ENCODE data around the gene GTPBP1.
A peak's percentile ranks its signal among the peaks of the same experiment; 100 is the strongest.

Gene GTPBP1

DNA sequence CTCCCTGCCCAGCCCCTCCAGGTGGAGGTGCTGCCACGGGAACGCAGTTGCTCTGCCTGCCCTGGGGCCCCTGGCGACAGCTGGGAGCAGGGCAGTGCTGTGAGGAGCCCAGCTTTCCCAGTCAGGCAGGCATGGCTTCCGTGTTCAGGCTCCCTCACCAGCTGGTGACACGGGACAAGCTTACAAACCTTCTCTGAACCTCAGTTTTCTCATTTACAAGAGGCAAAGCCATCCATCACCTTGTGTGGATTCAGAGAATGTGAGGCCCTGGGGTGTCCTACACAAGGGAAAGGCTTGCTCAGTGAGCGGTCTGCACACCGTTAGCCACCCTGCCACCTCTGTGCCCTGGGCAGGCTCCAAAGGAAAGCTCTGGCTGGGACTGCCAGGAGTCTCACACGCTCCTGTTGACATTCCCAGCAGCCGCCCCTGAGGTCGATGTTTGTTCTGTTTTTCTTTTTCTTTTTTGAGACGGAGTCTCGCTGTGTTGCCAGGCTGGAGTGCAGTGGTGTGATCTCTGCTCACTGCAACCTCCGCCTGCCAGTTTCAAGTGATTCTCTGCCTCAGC lies 26.6 kb downstream of the GTPBP1 start:
- Mint-ChIP-seq H3K27me3 (no peaks in the 10 kb centered on the region), H3K4me3 (peak overlapping the region; percentile 31), H3K27ac (ENCODE audit: low read depth) (peak overlapping the region; percentile 90), H3K4me1 (peaks cover 52% of the 10 kb centered on the region), H3K36me3 (ENCODE audit: insufficient read depth) (peaks cover 78% of the 10 kb centered on the region), H3K9me3 (no peaks in the 10 kb centered on the region)
- ATAC-seq (replicated peaks; ENCODE audit: extremely low read depth, poor library complexity, severe bottlenecking): no peak
- no peak for DNase-seq (ENCODE audit: low spot score in 2 of 2)

DNA sequence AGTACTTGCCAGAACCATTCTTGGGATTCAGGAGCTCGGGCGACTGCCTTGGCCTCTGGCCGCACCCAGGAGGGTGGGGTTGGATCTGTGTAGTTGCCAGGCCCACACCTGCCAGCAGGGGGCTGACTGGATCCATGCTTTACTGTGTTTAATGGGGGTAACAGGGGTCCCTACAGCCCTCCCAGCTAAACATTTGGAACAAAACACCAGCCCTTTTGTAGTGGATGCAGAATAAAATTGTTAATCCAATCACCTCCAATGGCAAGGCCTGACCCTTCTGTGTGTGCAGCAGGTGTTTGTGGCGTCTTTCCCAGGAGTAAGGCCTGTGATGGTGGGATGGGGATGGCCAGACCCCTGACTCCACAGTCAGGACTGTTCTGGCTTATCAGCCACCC lies 27.6 kb downstream of the GTPBP1 start:
- ATAC-seq (replicated peaks; ENCODE audit: extremely low read depth, poor library complexity, severe bottlenecking) (peak; percentile 48), DNase-seq (ENCODE audit: low spot score in 2 of 2) (peak; percentile 32 to 44)
- Mint-ChIP-seq H3K4me3 (peak overlapping the region; percentile 61), H3K9me3 (no peaks in the 10 kb centered on the region), H3K27me3 (no peaks in the 10 kb centered on the region), H3K4me1 (peaks cover 62% of the 10 kb centered on the region), H3K36me3 (ENCODE audit: insufficient read depth) (peaks cover 76% of the 10 kb centered on the region), H3K27ac (ENCODE audit: low read depth) (peak overlapping the region; percentile 90)

DNA sequence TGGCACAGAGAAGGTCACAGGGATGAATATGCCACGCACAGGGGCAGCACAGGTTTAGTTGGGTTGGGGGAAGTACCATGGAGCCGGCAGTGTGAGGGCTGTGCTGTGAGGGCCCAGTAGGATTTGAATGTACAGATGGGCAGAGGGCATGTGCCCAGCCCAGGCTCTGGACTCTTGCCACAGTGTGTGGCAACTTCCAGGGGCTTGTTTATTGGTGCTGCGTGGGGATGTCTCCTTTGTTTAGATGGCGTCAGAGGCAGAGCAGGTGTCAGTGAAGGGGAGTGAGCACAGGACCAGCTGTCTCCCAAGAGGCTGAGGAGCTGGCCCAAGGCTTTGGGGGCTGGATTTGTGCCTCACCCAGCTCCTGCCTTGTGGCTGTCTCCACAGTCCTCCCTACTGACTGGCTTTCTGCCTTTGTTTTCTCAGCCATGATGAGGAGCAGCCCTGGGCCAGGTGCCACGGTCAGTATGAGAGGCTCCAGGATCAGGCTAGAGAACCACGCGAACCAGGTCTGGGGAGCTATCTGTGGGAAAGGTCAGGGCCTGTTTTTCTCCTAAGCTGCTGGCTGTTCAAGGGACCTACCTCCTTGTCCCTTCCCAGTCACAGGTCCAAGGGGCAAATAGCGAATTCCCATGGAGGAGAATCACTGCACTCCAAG lies 28.1 kb downstream of the GTPBP1 start:
- Mint-ChIP-seq H3K4me1 (peaks cover 65% of the 10 kb centered on the region), H3K27me3 (no peaks in the 10 kb centered on the region), H3K4me3 (peak overlapping the region; percentile 61), H3K27ac (ENCODE audit: low read depth) (peak overlapping the region; percentile 90), H3K36me3 (ENCODE audit: insufficient read depth) (peaks cover 77% of the 10 kb centered on the region), H3K9me3 (no peaks in the 10 kb centered on the region)
- no peak for ATAC-seq (replicated peaks; ENCODE audit: extremely low read depth, poor library complexity, severe bottlenecking)
- DNase-seq (ENCODE audit: low spot score in 2 of 2): no peak

DNA sequence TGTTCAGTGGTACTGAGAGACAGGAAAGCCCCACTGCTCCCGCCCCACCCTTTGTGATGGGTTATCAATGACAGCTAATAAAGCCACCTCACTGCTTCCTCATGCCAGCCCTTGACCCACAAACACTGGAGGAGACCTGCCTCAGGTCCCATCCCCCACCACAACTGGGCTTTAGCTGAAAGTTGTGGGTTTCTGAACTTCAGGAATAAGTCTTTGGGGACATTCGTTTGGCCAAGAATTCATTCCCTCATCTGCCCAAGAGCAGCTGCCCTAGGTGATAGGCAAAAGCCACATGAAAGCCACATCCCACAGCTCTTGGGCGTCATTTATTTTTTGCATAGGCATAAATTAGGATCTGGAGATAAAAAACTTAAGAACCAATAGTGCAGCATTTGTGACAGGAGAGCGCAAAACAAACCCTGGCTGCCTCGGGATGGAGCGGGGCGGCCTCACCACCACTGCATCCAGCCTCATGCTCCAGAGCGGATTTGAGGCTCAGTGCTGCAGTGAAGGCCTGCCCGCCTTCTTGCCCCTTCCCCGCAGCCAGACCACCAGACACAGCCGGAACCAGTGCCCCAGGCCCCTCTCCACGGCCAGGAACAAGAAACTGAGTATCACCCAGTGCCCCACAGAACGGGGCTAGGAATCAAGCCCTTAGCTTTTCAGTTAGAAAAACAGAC lies 28.8 kb downstream of the GTPBP1 start:
- H3K27ac Mint-ChIP-seq (ENCODE audit: low read depth): peak overlapping the region; percentile 90
- H3K36me3 Mint-ChIP-seq (ENCODE audit: insufficient read depth): peaks cover 79% of the 10 kb centered on the region
- no peak for DNase-seq (ENCODE audit: low spot score in 2 of 2)
- H3K27me3 Mint-ChIP-seq: no peaks in the 10 kb centered on the region
- H3K4me1 Mint-ChIP-seq: peaks cover 65% of the 10 kb centered on the region
- no peak overlapping the region for H3K4me3 Mint-ChIP-seq
- no peak for ATAC-seq (replicated peaks; ENCODE audit: extremely low read depth, poor library complexity, severe bottlenecking)
- H3K9me3 Mint-ChIP-seq: no peaks in the 10 kb centered on the region

DNA sequence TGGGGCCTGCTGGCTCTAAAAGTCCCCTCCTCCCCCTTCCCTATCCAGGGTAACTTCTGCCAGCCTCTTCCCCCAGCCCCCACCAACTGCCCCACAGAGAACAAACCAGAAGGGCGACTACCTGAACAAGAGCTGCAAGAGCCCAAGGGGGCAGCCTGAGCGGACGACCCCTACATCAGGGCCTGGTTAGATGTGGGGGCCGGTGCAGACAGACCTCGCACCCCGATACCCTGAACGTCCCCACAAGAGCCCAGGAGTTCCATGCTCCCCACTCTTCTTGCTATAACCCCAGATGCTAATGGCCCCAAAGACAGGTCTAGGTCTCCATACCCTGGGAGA lies 29.4 kb downstream of the GTPBP1 start:
- DNase-seq (ENCODE audit: low spot score in 2 of 2) (no peak), ATAC-seq (replicated peaks; ENCODE audit: extremely low read depth, poor library complexity, severe bottlenecking) (no peak)
- H3K36me3 Mint-ChIP-seq (ENCODE audit: insufficient read depth): peaks cover 80% of the 10 kb centered on the region
- H3K4me1 Mint-ChIP-seq: peaks cover 64% of the 10 kb centered on the region
- H3K9me3 Mint-ChIP-seq: no peaks in the 10 kb centered on the region
- no peak overlapping the region for H3K4me3 Mint-ChIP-seq
- peak overlapping the region; percentile 52 for H3K27ac Mint-ChIP-seq (ENCODE audit: low read depth)
- H3K27me3 Mint-ChIP-seq: no peaks in the 10 kb centered on the region

DNA sequence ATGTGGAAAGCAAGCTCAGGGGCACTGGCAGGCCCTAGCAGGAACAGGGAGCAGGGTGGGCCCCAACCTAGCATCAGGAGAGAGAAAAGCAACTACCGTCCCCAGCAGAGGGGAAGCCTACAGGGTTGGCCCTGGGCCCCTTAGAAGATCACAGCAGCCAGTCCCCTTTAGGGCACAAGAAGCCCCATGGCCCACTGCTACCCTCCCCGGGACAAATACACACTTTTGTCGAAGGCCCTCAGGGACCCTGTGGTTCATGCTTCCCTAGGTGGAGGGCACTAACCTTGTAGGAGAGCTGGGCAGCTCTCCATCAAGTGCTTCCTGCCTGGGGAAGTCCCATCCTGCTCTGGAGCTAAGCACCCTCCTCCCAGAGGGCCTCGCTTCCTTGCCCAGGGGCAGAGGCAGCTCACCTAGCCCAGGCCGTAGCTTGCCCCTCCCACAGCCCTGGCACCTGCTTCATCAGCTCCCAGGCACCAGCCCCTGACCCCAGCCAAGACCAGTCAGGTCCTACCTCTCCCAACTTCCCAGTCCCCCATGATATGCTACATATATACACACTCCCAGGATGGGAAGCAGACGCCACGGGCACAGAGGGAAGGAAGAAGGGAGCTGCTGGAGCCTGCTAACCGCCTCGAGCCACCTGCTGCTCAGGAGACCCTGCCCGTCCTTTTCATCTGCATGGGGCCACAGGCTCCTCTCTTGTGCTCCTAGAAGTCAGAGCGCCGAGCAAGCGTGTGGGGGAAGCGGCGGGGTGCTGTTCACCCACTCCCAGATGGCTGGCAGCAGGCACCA lies 29.9 kb downstream of the GTPBP1 start:
- peaks cover 59% of the 10 kb centered on the region for H3K4me1 Mint-ChIP-seq
- no peaks in the 10 kb centered on the region for H3K9me3 Mint-ChIP-seq
- DNase-seq (ENCODE audit: low spot score in 2 of 2) (no peak), ATAC-seq (replicated peaks; ENCODE audit: extremely low read depth, poor library complexity, severe bottlenecking) (no peak)
- no peaks in the 10 kb centered on the region for H3K27me3 Mint-ChIP-seq
- H3K4me3 Mint-ChIP-seq: no peak overlapping the region
- peak overlapping the region; percentile 52 for H3K27ac Mint-ChIP-seq (ENCODE audit: low read depth)
- H3K36me3 Mint-ChIP-seq (ENCODE audit: insufficient read depth): peaks cover 75% of the 10 kb centered on the region

DNA sequence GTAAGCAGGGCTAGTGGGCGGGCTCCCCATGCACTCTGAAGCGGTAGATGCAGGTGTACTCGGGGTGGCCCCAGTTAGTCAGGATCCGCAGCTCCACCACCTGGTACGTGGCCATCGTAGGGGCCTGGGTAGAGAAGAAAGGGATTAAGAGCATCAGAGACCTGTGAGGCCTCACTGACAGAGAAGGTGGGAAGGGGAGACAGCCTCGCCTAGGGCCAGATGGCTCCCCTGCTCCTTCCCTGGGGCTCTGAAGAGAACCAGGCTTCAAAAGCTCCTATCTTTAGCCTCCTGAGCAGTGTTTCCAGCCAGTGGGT lies 30.5 kb downstream of the GTPBP1 start:
- no peak for DNase-seq (ENCODE audit: low spot score in 2 of 2)
- Mint-ChIP-seq H3K4me3 (no peak overlapping the region), H3K27me3 (no peaks in the 10 kb centered on the region), H3K9me3 (no peaks in the 10 kb centered on the region), H3K4me1 (peaks cover 54% of the 10 kb centered on the region), H3K36me3 (ENCODE audit: insufficient read depth) (peaks cover 77% of the 10 kb centered on the region), H3K27ac (ENCODE audit: low read depth) (peak overlapping the region; percentile 52)
- ATAC-seq (replicated peaks; ENCODE audit: extremely low read depth, poor library complexity, severe bottlenecking): no peak

GRCh38 chr22:38737302-38738060 lies 31.7 kb downstream of the GTPBP1 start:
- H3K4me3 Mint-ChIP-seq: peak overlapping the region; percentile 7
- no peaks in the 10 kb centered on the region for H3K27me3 Mint-ChIP-seq
- H3K27ac Mint-ChIP-seq (ENCODE audit: low read depth): peak overlapping the region; percentile 85
- no peak for ATAC-seq (replicated peaks; ENCODE audit: extremely low read depth, poor library complexity, severe bottlenecking)
- no peaks in the 10 kb centered on the region for H3K9me3 Mint-ChIP-seq
- DNase-seq (ENCODE audit: low spot score in 2 of 2): no peak
- peaks cover 77% of the 10 kb centered on the region for H3K36me3 Mint-ChIP-seq (ENCODE audit: insufficient read depth)
- H3K4me1 Mint-ChIP-seq: peaks cover 54% of the 10 kb centered on the region

- no peak for ATAC-seq (replicated peaks; ENCODE audit: extremely low read depth, poor library complexity, severe bottlenecking)
- peak overlapping the region; percentile 85 for H3K27ac Mint-ChIP-seq (ENCODE audit: low read depth)
- peaks cover 46% of the 10 kb centered on the region for H3K4me1 Mint-ChIP-seq
- H3K4me3 Mint-ChIP-seq: no peak overlapping the region
- H3K9me3 Mint-ChIP-seq: no peaks in the 10 kb centered on the region
- no peaks in the 10 kb centered on the region for H3K27me3 Mint-ChIP-seq
- DNase-seq (ENCODE audit: low spot score in 2 of 2): no peak
- peaks cover 77% of the 10 kb centered on the region for H3K36me3 Mint-ChIP-seq (ENCODE audit: insufficient read depth)
Observed at GRCh38 chr22:38738475-38739070, 32.8 kb downstream of the GTPBP1 start.

DNA sequence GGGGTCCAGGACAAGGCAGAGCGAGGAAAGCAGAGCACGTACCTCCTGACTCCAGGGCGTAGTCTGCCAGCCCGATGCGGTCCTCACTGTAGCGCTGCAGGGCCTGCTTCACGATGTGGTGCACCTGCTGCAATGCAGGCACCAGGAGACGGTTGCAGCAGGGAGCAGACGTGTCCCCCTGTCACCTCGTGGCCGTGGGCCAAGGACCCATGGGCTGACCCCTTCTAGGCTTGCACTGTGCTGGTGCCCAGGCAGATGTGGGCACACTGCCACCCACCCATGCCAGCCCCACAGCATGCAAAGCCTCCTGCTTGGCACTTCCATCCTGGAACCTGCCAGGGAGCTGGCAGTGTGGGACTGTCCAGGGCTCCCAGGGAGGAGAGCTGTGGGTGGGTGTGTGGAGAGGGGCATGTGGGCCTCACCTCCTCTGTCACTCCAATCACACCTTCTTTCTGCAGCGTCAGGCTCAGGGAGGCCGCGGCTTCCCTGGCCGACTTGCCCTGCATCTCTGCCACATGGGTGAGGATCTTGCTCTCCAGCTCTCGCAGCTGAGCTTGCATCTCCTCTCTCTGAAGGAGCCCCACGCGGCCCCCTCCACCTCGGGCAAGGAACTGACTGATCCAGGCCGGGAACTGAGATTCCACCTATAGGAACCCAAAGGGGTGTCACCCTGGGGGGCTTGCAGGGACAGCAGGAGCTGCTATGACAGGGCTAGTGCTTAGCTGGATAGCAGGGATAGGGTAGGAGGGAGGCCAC lies 33.7 kb downstream of the GTPBP1 start:
- Mint-ChIP-seq H3K36me3 (ENCODE audit: insufficient read depth) (peaks cover 81% of the 10 kb centered on the region), H3K27me3 (no peaks in the 10 kb centered on the region), H3K4me3 (no peak overlapping the region), H3K27ac (ENCODE audit: low read depth) (peak overlapping the region; percentile 25), H3K9me3 (no peaks in the 10 kb centered on the region), H3K4me1 (peaks cover 37% of the 10 kb centered on the region)
- DNase-seq (ENCODE audit: low spot score in 2 of 2): no peak
- ATAC-seq (replicated peaks; ENCODE audit: extremely low read depth, poor library complexity, severe bottlenecking): no peak

DNA sequence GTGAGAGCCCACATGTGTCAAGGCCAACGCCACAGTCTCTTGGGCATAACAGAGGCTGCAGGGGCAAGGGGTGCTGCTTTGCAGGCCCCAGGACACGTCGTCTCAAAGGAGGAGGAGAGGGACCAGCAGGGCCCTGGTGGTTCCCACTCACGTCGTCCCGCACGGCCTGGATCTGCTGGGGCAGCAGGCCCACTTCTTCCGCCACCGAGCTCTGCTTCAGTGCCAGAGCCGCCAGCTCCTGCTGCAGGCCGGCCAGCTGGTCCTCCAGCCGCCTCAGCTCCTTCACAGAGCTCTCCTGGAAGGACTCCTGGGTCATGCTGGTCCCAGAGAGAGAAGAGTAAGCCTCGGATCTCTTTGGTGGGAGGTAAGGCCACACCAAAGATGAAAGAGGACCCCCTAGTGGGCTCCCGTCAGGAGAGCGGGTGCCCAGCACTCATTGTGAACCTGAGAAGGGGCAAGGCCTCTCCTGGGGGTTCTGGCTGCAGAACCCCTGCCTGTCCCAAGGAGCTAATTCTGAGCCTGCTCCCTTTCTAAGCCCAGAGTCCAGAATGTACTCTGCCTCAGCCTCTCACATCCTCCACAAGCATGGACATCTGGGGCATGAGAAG lies 34.5 kb downstream of the GTPBP1 start:
- ATAC-seq (replicated peaks; ENCODE audit: extremely low read depth, poor library complexity, severe bottlenecking) (no peak), DNase-seq (ENCODE audit: low spot score in 2 of 2) (no peak)
- no peaks in the 10 kb centered on the region for H3K27me3 Mint-ChIP-seq
- peak overlapping the region; percentile 25 for H3K27ac Mint-ChIP-seq (ENCODE audit: low read depth)
- H3K9me3 Mint-ChIP-seq: no peaks in the 10 kb centered on the region
- H3K36me3 Mint-ChIP-seq (ENCODE audit: insufficient read depth): peaks cover 83% of the 10 kb centered on the region
- H3K4me3 Mint-ChIP-seq: no peak overlapping the region
- H3K4me1 Mint-ChIP-seq: peaks cover 29% of the 10 kb centered on the region
